ENCODE data around the gene TCF12. TPM values are rescaled to one million over a fixed set of nuclear protein-coding genes. Genes with fewer than 3 reads are reported as not detected.

The TCF12 gene
- total RNA-seq, 1 donor from 2014 or later = 164 TPM

DNA sequence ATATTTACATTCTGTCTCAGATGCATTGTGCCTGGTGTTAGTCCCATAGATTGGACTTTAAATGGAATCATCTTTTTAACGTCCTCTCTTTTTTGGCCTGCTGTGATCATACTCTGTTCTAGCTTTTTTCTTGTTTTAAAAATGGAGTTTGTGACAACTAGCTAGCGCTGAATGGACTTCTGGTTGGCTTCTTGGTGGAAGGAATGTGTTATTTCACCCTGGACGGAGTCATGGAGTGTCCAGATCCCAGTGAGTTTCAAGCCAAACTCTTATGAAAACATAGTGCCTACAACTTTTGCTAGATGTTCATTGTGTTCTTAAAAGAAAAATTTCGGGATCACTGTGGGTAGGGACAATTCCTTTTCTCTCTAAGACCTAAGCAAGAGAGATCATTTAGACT is 192.6 kb downstream of the TCF12 start:
- Mint-ChIP-seq H3K27ac (ENCODE audit: unreplicated experiment) (no peak overlapping the region), H3K36me3 (ENCODE audit: unreplicated experiment) (peaks cover 10% of the 10 kb centered on the region), H3K4me1 (ENCODE audit: unreplicated experiment) (peaks cover 10% of the 10 kb centered on the region), H3K27me3 (ENCODE audit: unreplicated experiment) (no peaks in the 10 kb centered on the region), H3K4me3 (ENCODE audit: unreplicated experiment) (no peak overlapping the region), H3K9me3 (ENCODE audit: unreplicated experiment) (peaks cover 10% of the 10 kb centered on the region)
- no peak for DNase-seq (ENCODE audit: extremely low spot score, unreplicated experiment)
- TF ChIP-seq, protein P1, sequence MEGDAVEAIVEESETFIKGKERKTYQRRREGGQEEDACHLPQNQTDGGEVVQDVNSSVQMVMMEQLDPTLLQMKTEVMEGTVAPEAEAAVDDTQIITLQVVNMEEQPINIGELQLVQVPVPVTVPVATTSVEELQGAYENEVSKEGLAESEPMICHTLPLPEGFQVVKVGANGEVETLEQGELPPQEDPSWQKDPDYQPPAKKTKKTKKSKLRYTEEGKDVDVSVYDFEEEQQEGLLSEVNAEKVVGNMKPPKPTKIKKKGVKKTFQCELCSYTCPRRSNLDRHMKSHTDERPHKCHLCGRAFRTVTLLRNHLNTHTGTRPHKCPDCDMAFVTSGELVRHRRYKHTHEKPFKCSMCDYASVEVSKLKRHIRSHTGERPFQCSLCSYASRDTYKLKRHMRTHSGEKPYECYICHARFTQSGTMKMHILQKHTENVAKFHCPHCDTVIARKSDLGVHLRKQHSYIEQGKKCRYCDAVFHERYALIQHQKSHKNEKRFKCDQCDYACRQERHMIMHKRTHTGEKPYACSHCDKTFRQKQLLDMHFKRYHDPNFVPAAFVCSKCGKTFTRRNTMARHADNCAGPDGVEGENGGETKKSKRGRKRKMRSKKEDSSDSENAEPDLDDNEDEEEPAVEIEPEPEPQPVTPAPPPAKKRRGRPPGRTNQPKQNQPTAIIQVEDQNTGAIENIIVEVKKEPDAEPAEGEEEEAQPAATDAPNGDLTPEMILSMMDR (IDR thresholded peaks at IDR 0.05) = peak; percentile 23

DNA sequence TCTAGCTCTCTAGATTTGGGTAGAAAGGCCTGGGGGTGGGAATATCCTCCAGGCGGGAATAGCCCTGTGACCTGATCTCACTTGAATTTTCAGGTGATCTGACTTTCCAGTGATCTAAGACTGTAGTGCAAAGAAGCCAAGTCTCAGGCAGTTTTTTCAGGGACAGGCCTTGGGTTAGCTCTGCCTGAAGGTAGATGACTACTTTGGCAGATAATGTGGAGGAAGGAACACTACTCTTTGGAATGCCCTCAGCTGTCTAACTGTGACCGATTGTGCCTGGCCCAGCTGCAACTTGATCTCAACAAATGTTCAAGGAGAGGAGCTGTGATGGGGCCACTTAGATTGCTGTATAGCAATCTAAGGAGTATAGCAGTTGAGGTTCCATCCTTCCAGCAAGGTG is 193.7 kb downstream of the TCF12 start:
- DNase-seq (ENCODE audit: extremely low spot score, unreplicated experiment) = no peak
- H3K36me3 Mint-ChIP-seq (ENCODE audit: unreplicated experiment) = peaks cover 1% of the 10 kb centered on the region

DNA sequence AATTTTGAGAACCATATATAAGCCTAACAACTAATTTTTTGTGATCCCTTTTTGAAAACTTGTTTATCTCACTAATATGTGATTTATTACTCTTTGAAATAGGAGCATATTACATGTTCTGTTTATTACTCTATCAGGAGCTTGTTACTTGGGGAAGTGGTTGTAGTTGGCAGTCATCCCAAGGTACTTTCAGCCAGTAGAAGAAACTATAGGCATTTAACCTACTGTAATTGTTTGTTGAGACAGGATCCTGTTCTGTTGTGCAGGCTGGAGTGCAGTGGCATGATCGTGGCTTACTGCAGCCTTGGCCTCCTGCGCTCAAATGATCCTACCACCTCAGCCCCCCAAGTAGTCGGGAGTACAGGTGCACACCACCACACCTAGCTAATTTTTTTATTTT is 195.6 kb downstream of the TCF12 start:
- H3K36me3 Mint-ChIP-seq (ENCODE audit: unreplicated experiment) = no peaks in the 10 kb centered on the region
- no peak overlapping the region for H3K4me3 Mint-ChIP-seq (ENCODE audit: unreplicated experiment)
- TF ChIP-seq, protein P1 (IDR thresholded peaks at IDR 0.05) = no peak
- no peaks in the 10 kb centered on the region for H3K27me3 Mint-ChIP-seq (ENCODE audit: unreplicated experiment)
- no peak for DNase-seq (ENCODE audit: extremely low spot score, unreplicated experiment)
- no peak overlapping the region for H3K27ac Mint-ChIP-seq (ENCODE audit: unreplicated experiment)
- H3K9me3 Mint-ChIP-seq (ENCODE audit: unreplicated experiment) = no peaks in the 10 kb centered on the region
- peaks cover 25% of the 10 kb centered on the region for H3K4me1 Mint-ChIP-seq (ENCODE audit: unreplicated experiment)

More for the DNA sequence above, 193.7 kb downstream of the TCF12 start:
- peaks cover 2% of the 10 kb centered on the region for H3K9me3 Mint-ChIP-seq (ENCODE audit: unreplicated experiment)
- TF ChIP-seq, protein P1 (IDR thresholded peaks at IDR 0.05) = no peak
- no peak overlapping the region for H3K4me3 Mint-ChIP-seq (ENCODE audit: unreplicated experiment)
- no peaks in the 10 kb centered on the region for H3K27me3 Mint-ChIP-seq (ENCODE audit: unreplicated experiment)
- H3K27ac Mint-ChIP-seq (ENCODE audit: unreplicated experiment) = no peak overlapping the region
- peaks cover 10% of the 10 kb centered on the region for H3K4me1 Mint-ChIP-seq (ENCODE audit: unreplicated experiment)

DNA sequence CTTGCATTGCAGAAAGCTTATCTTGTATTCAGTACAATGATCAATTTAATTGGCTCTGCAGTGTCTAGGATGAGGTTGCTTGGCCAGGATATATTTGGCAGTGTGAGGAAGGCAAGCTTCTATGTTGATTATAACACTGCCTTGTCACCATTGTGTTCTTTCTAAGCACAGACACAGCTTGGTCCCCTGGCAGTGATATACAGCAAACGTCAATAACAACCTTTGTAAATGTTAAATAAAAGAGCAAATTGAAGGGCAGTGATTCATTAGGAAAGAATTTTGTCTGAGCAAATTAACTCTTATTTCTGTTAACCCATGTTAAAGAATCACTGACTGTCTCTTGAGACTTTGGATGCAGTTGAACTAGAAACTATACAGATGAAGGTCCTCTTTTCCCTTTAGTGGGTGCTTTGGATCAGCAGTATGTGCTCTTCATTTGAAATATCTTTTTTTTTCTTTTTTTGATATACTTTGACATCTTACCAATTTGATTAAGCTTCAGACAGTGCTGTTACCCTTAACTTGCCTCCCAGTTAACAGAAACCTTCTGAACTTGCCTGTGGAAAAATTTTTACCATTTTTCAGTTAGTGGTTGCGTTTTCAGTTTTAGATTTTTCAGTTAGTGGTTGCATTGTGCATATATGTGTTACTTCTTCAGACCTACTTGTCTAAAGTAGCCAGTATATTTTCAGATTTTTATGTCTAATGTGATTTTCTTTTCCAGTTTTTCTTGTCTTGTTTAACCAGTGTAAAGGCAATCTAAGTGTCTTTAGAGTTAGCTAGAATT is 199.8 kb downstream of the TCF12 start:
- DNase-seq (ENCODE audit: extremely low spot score, unreplicated experiment) = no peak
- Mint-ChIP-seq H3K27me3 (ENCODE audit: unreplicated experiment) (no peaks in the 10 kb centered on the region), H3K4me1 (ENCODE audit: unreplicated experiment) (peaks cover 47% of the 10 kb centered on the region), H3K27ac (ENCODE audit: unreplicated experiment) (peak overlapping the region; percentile 59), H3K9me3 (ENCODE audit: unreplicated experiment) (no peaks in the 10 kb centered on the region), H3K4me3 (ENCODE audit: unreplicated experiment) (no peak overlapping the region), H3K36me3 (ENCODE audit: unreplicated experiment) (peaks cover 4% of the 10 kb centered on the region)
- TF ChIP-seq, protein P1 (IDR thresholded peaks at IDR 0.05) = no peak

DNA sequence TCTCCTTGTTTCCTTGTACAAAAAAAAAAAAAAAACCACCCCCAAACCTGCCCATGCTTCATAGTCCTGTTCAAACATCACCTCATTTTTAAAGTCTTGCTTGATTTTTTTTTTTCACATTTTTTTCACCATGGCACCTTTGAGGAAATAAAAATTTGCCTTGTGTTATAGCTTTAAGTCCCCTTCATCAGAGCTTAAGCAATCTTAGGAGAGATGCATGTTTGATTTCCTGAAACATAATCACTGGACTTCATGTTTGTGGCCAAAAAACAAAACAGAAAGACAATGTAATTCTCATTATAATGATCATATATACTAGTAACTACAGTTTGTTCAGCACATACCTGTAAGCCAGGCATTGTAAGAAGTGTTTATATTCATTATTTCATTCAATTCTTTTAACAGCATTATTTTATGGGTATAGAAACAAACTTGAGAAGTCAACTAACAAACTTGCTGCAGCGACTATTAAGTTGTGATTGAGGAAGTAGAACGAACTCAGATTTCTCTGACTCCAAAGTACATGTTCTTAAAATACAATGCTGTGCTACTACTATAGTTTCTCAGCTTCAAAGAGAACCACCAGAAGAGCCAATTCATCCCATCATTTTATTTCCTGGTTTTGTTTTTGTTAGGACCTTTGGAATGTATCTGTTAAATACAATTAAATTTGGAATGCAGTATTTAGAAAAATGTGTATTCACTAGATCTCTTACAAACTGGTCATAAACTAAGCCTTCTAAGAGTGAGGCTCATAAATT is 203.8 kb downstream of the TCF12 start:
- DNase-seq (ENCODE audit: extremely low spot score, unreplicated experiment) = no peak
- peaks cover 13% of the 10 kb centered on the region for H3K36me3 Mint-ChIP-seq (ENCODE audit: unreplicated experiment)
- H3K27me3 Mint-ChIP-seq (ENCODE audit: unreplicated experiment) = no peaks in the 10 kb centered on the region
- peak overlapping the region; percentile 15 for H3K27ac Mint-ChIP-seq (ENCODE audit: unreplicated experiment)
- no peaks in the 10 kb centered on the region for H3K9me3 Mint-ChIP-seq (ENCODE audit: unreplicated experiment)
- peaks cover 47% of the 10 kb centered on the region for H3K4me1 Mint-ChIP-seq (ENCODE audit: unreplicated experiment)
- TF ChIP-seq, protein P1 (IDR thresholded peaks at IDR 0.05) = no peak
- no peak overlapping the region for H3K4me3 Mint-ChIP-seq (ENCODE audit: unreplicated experiment)

Data from osteocyte (in vitro differentiated cells).